ENCODE measurements around the gene PLAAT2.

GRCh38 chr11:63505857-63506528, 57.2 kb downstream of the PLAAT2 start, which contains the start of gene LGALS12:
- no peak for TF ChIP-seq SP1 (IDR thresholded peaks at IDR 0.05)
- no peak for TF ChIP-seq CTCF (IDR thresholded peaks at IDR 0.05; ENCODE audit: low read depth, low read length, missing input control)
- TF ChIP-seq JUND (IDR thresholded peaks at IDR 0.05), result no peak
- no peak for TF ChIP-seq TAF1 (conservative IDR thresholded peaks at IDR 0.05)
- no peak for TF ChIP-seq FOXA1 (IDR thresholded peaks at IDR 0.05)
- no peak for TF ChIP-seq YY1 (IDR thresholded peaks at IDR 0.05)
- TF ChIP-seq RAD21 (IDR thresholded peaks at IDR 0.05), result no peak
- no peak for TF ChIP-seq EGR1 (IDR thresholded peaks at IDR 0.05; ENCODE audit: low read depth in 2 of 2)
- TF ChIP-seq MAX (IDR thresholded peaks at IDR 0.05), result no peak
- TF ChIP-seq FOXA2 (IDR thresholded peaks at IDR 0.05), result no peak
